CD4-positive, alpha-beta T cell treated with Interleukin-4 for 1 hour (primary cell): ENCODE data around the gene IQSEC2.
A peak's percentile ranks its signal among the peaks of the same experiment; 100 is the strongest.

Experiments used
- DNase-seq, 2 donors: peaks; one replicate each; pipeline ENCODE4 v3.0.0-alpha.2; 2020 to 2022

Gene IQSEC2

DNA sequence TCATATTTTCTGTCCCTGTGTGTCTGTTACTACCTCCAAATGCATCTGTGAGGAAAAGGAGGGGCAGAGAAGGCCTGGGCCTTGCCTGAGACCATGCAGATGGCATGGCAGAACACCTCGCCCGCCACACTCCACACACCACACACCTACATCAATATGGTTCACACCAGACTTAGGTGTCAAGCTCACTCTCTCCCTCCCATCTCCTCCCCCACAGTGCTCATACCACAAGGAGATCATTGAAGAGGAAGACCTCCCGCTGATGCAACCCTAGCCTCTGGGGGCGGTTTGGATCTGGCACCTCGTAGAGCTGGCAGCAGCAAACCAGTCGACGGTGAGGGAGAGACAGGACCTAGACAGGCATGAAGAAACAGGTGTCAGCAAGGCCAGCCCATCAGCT lies 39.8 kb downstream of the IQSEC2 start:
- DNase-seq, result no peak

DNA sequence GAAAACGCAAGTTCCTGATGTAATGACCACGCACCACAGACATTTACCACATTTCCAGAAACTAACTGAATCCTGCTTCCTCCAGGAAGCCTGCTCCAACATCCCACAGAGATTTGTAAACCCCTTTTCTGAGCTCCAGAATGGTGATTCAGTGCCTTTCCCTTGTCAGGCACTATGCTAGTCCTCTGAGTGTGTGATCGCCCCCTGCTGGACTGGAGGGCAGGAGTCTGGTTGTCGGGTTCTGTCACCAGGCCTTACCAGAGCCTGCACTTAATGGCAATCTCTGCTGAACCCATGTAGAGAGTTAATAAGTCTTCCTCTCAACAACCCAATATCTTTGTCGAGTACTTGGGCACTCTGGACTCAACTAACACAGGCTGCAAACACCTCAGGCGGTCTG lies 41.9 kb downstream of the IQSEC2 start:
- DNase-seq, result peak in 1 of 2 donors; percentile 6

DNA sequence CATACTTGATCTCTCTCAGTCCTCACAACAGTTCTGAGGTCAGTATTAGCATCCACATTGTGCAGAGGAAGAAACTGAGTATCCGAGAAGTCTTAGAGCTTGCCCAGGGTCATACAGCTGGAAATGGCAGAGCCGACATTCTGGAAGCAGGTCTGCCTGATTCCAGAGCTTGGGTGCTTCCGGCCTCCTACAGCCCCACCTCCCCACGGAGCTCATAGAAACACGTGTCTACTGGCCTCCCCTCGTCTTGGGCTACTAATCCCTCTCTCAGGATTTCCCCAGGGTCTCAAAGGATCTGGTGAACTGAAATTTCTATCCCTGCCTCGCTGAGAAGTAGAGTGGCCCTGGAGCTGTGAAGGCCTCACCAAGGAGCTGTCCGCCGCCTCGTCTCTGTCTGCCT lies 44.3 kb downstream of the IQSEC2 start:
- no peak for DNase-seq

GRCh38 chrX:53236025-53236679 lies 45.2 kb downstream of the IQSEC2 start:
- DNase-seq, result no peak

DNA sequence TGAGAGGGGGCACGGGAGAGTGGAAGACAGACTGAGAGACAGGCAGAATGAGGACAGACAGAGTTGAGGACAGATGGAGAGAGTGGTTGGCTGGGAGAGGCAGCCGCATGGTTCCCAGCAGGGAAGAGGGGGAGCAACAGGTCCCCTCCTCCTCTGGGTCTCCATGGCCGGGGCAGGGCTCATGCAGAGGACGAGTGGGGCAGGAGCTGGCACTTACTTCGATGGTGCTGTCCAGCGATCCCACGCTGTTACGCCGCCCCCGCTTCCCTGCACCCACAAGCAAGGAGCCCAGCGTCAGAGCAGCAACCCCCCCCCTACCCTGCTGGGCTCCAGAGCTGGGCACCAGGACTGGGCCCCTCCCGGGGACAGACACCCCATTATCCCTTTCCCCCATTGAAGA lies 45.8 kb downstream of the IQSEC2 start:
- no peak for DNase-seq

- no peak for DNase-seq
Observed at GRCh38 chrX:53234484-53234883, 46.9 kb downstream of the IQSEC2 start.

DNA sequence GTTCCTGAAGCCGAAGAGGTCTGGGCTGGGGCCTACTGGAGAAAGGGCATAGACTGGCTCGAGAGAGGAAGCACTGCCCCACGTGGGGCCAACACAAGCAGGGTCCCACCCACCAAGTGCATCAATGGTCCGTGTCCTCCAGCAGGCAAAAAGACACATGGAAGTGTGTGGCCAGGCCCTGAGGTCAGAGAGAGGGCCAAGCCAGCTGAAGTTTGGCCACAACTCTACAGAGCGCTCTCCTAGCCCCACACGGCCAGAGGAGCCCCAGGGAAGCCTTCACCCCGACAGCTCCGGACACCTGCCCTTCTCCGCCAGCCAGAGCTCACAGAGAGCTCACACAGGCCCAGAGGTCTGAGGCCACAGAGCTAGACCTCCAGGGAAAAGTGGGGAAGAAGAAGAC lies 47.8 kb downstream of the IQSEC2 start:
- DNase-seq, result no peak

GRCh38 chrX:53230116-53230515 lies 51.3 kb downstream of the IQSEC2 start:
- no peak for DNase-seq

DNA sequence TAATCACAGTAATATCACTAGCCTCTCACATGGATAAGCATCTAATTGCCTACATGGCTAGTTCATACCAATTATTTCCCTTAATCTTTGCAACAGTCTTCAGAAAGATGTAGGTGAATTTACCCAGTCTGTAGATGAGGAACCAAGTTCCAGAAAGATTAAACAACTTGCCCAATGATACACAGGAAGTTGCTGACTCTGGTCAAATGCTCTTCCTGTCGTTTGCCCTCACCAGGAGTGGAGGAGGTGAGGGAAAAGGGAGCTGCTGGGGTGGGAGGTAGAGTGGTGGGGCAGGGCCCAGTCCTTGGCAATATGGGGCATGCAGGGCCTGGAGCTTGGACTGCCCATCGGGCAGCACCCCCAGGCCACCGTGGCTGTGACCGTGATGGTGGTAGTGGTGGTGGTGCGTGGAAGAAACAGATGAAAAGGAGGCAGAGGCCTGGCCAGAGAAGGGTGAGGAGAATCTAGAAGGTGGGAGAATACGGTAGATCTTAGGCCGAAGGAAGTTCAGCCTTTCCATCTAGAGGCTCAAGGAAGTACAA lies 54.1 kb downstream of the IQSEC2 start:
- DNase-seq, result no peak

- peak; percentile 91 to 95 for DNase-seq
Observed at GRCh38 chrX:53224860-53225797, 56.3 kb downstream of the IQSEC2 start, which contains the start of gene KDM5C. TSS of gene KDM5C (minus strand) at chrX:53225207. CDS start at chrX:53224889, 318 bp downstream.

- DNase-seq, result peak in 1 of 2 donors; percentile 54
Observed at GRCh38 chrX:53223955-53224859, 57.2 kb downstream of the IQSEC2 start.

DNA sequence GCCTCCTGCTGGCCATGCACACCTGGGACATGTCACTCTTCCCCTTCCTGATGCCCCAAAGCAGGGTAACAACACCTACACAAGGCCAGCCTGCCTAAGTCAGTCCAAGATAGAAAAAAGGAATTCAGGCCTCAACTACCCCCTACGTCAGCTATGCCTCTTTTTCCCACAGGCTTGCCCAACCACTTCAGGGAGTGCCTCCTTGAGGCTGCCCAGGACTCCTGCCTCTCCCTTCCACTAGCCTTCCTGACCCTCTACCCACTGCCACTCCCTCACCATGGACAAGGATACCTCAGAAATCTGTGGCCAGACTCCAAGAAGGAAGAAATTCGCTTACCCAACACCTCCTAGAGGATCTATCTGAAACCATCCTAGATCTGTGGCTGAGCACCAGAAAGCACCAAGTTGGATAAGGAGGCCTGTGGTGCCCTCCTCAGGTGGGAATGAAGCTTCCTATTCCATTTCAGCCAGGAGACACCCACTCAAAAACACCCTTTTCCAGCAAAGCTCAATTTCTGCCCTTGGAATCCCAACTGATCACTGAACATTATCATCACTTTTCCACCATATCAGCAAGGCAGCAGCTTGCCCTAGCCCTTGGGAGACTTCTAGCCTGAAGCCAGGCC lies 58.2 kb downstream of the IQSEC2 start:
- no peak for DNase-seq
